GM19238 (cell line): ENCODE results near the gene THAP4.
"Not testable (repeated sequence)": the region's sequence is repeated elsewhere in the genome, so short reads cannot be mapped to it uniquely, and the experiment has no call there.

Source experiments
- DNase-seq: peaks from one replicate; pipeline ENCODE4 v3.0.0; 2011; ENCODE audit warnings: low spot score; ENCODE audit not compliant: insufficient read length

THAP4 gene

GRCh38 chr2:241615041-241615440 lies 21.9 kb downstream of the THAP4 start:
- DNase-seq = no peak

- DNase-seq = no peak
Observed at GRCh38 chr2:241613017-241613780, 23.8 kb downstream of the THAP4 start.

GRCh38 chr2:241612156-241613016 lies 24.6 kb downstream of the THAP4 start:
- no peak for DNase-seq

- no peak for DNase-seq
Observed at GRCh38 chr2:241611062-241611461, 25.9 kb downstream of the THAP4 start.

GRCh38 chr2:241609859-241610793 lies 26.8 kb downstream of the THAP4 start:
- peak; percentile 90 for DNase-seq

- no peak for DNase-seq
Observed at GRCh38 chr2:241608881-241609280, 28.1 kb downstream of the THAP4 start.

GRCh38 chr2:241607162-241607885 lies 29.6 kb downstream of the THAP4 start:
- no peak for DNase-seq

GRCh38 chr2:241606186-241606585 lies 30.8 kb downstream of the THAP4 start:
- no peak for DNase-seq

- no peak for DNase-seq
Observed at GRCh38 chr2:241603686-241604085, 33.3 kb downstream of the THAP4 start.

- DNase-seq = no peak
Observed at GRCh38 chr2:241602720-241603119, 34.2 kb downstream of the THAP4 start.

- no peak for DNase-seq
Observed at GRCh38 chr2:241601841-241602240, 35.1 kb downstream of the THAP4 start.

- DNase-seq = no peak
Observed at GRCh38 chr2:241599615-241600014, 37.3 kb downstream of the THAP4 start.

GRCh38 chr2:241598487-241598886 lies 38.5 kb downstream of the THAP4 start:
- DNase-seq = no peak

GRCh38 chr2:241598061-241598460 lies 38.9 kb downstream of the THAP4 start:
- DNase-seq = no peak

GRCh38 chr2:241597561-241597960 lies 39.4 kb downstream of the THAP4 start:
- DNase-seq = no peak

- no peak for DNase-seq
Observed at GRCh38 chr2:241595600-241596140, 41.3 kb downstream of the THAP4 start.

GRCh38 chr2:241593271-241593670 lies 43.7 kb downstream of the THAP4 start:
- DNase-seq = no peak

- no peak for DNase-seq
Observed at GRCh38 chr2:241592126-241592845, 44.7 kb downstream of the THAP4 start.

GRCh38 chr2:241590496-241591455 lies 46.2 kb downstream of the THAP4 start:
- DNase-seq = not testable (repeated sequence)
